Mammary epithelial cell (primary cell): ENCODE results near the gene RALY.

Source experiments
- CTCF ChIP-seq, 2 donors: IDR thresholded peaks in 1 of 2; conservative IDR thresholded peaks in 1 of 2; 2 replicates each; pipeline ENCODE4 v1.5.1; 2011 to 2012; ENCODE audit warnings: inconsistent platforms in 2 of 2, low read length in 2 of 2, mild to moderate bottlenecking in 2 of 2, control low read depth in 1 of 2, low read depth in 1 of 2; ENCODE audit not compliant: insufficient read depth in 1 of 2; ENCODE audit errors: extremely low read depth in 1 of 2
- EZH2 ChIP-seq: IDR thresholded peaks from 2 replicates; pipeline ENCODE4 v1.6.1; 2012; ENCODE audit warnings: low read length, inconsistent platforms, borderline replicate concordance

GRCh38 chr20:34100576-34100975 lies 106.9 kb downstream of the RALY start:
- TF ChIP-seq CTCF (conservative IDR thresholded peaks at IDR 0.05 in 1 of 2, IDR thresholded peaks at IDR 0.05 in 1 of 2; ENCODE audit: extremely low read depth in 1 of 2, insufficient read depth in 1 of 2, low read depth in 1 of 2, low read length in 2 of 2) = no peak
- TF ChIP-seq EZH2 = no peak
